Measurements from ENCODE around the gene STK10.

- TF ChIP-seq, protein P1, sequence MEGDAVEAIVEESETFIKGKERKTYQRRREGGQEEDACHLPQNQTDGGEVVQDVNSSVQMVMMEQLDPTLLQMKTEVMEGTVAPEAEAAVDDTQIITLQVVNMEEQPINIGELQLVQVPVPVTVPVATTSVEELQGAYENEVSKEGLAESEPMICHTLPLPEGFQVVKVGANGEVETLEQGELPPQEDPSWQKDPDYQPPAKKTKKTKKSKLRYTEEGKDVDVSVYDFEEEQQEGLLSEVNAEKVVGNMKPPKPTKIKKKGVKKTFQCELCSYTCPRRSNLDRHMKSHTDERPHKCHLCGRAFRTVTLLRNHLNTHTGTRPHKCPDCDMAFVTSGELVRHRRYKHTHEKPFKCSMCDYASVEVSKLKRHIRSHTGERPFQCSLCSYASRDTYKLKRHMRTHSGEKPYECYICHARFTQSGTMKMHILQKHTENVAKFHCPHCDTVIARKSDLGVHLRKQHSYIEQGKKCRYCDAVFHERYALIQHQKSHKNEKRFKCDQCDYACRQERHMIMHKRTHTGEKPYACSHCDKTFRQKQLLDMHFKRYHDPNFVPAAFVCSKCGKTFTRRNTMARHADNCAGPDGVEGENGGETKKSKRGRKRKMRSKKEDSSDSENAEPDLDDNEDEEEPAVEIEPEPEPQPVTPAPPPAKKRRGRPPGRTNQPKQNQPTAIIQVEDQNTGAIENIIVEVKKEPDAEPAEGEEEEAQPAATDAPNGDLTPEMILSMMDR (IDR thresholded peaks at IDR 0.05; ENCODE audit: borderline replicate concordance, extremely low read depth, low read length, poor library complexity, severe bottlenecking): no peak
- no peak for TF ChIP-seq EZH2 (IDR thresholded peaks at IDR 0.05; ENCODE audit: borderline replicate concordance, low read depth, low read length, severe bottlenecking)
These were observed 108.1 kb downstream of the STK10 start for GRCh38 chr5:172079876-172080275.
